HCT116 (cell line): Measurements from ENCODE around the gene DENND6A. TPM values are rescaled to one million over a fixed set of nuclear protein-coding genes. Genes with fewer than 3 reads are reported as not detected.

Experiments used
- ATAC-seq: fragments of 200-7000 bp; cut with Tn5 transposase; 2 replicates; pipeline ENCODE4 v1.9.1; 2020; ENCODE audit warnings: mild to moderate bottlenecking, moderate library complexity
- BruUV-seq: library from RNA; stranded (reverse); fragments of 400-500 nt; replicated peaks from 2 replicates; lab custom pipeline; 2021; lab: Mats Ljungman, UMichigan
- CTCF ChIA-PET: fragments of 300-600 bp; sonication (Branson Sonifier 250); formaldehyde crosslinking; loops from one replicate; lab custom pipeline; 2021; ENCODE audit warnings: antibody characterized with exemption; lab: Charles Lee
- POLR2A ChIA-PET: fragments of 300-600, 350-600 bp; sonication (Branson Sonifier 250); formaldehyde crosslinking; loops from one replicate; lab custom pipeline; 2021; ENCODE audit warnings: antibody characterized with exemption; lab: Charles Lee
- RAD21 ChIA-PET, 2 experiments: fragments of 300-600 bp; sonication (Branson Sonifier 250); formaldehyde crosslinking; loops; one replicate each; lab custom pipeline; 2023; ENCODE audit warnings: low total read pairs in 2 of 2; ENCODE audit not compliant: uncharacterized antibody in 2 of 2, unreplicated experiment in 2 of 2, low non-redundant PET in 1 of 2; lab: Charles Lee
- DNase-seq: peaks from one replicate; pipeline ENCODE4 v3.0.0-alpha.2; 2010; ENCODE audit warnings: low read depth, low spot score
- H2AFZ ChIP-seq: fragments of 200-600 bp; shearing (Covaris generic), sonication (generic); 2 replicates; pipeline ENCODE4 v1.6.1; 2017; ENCODE audit warnings: low read depth, mixed run types, mixed read lengths, antibody characterized with exemption, low read length; ENCODE audit not compliant: poor library complexity, severe bottlenecking
- H3K27ac ChIP-seq: 2 replicates; pipeline ENCODE4 v1.5.1; 2012; ENCODE audit warnings: low read depth, low read length
- H3K27me3 ChIP-seq: fragments of 200-600 bp; sonication (generic); 2 replicates; pipeline ENCODE4 v1.6.1; 2016; ENCODE audit warnings: mixed run types, low read length, mixed read lengths; ENCODE audit not compliant: insufficient read depth
- H3K36me3 ChIP-seq, 2 experiments: fragments of 200-500 bp in 1 of 2; fragments of 200-600 bp in 1 of 2; sonication (Bioruptor generic) in 1 of 2; sonication (generic) in 1 of 2; 2 replicates each; pipeline versions ENCODE4 v1.5.1 to v1.6.1; 2014 to 2016; ENCODE audit warnings: low read length in 2 of 2, inconsistent platforms in 1 of 2, mixed read lengths in 1 of 2, mixed run types in 1 of 2; ENCODE audit not compliant: insufficient read depth in 2 of 2, control insufficient read depth in 1 of 2
- H3K4me1 ChIP-seq, 2 experiments: fragments of 200-600 bp in 1 of 2; sonication (generic) in 1 of 2; 2 replicates each; pipeline versions ENCODE4 v1.5.1 to v1.6.1; 2012 to 2017; ENCODE audit warnings: low read length in 2 of 2, inconsistent platforms in 1 of 2, mild to moderate bottlenecking in 1 of 2, mixed read lengths in 1 of 2, mixed run types in 1 of 2, moderate library complexity in 1 of 2; ENCODE audit not compliant: insufficient read depth in 2 of 2, control insufficient read depth in 1 of 2
- H3K4me2 ChIP-seq: fragments of 200-600 bp; sonication (generic); 2 replicates; pipeline ENCODE4 v1.6.1; 2017; ENCODE audit warnings: mixed run types, low read length, mixed read lengths
- H3K4me3 ChIP-seq, 2 experiments: fragments of 200-600 bp in 1 of 2; sonication (generic) in 1 of 2; replicated peaks in 1 of 2; 2 replicates each; pipeline ENCODE4 v1.5.1; 2011 to 2016; ENCODE audit warnings: low read length in 2 of 2, control low read depth in 1 of 2, low read depth in 1 of 2, mild to moderate bottlenecking in 1 of 2, mixed read lengths in 1 of 2, mixed run types in 1 of 2
- H3K79me2 ChIP-seq: fragments of 200-600 bp; sonication (generic); 2 replicates; pipeline ENCODE4 v1.6.1; 2017; ENCODE audit warnings: mild to moderate bottlenecking, mixed run types, low read length, moderate library complexity, mixed read lengths; ENCODE audit not compliant: insufficient read depth
- H3K9ac ChIP-seq: fragments of 200-600 bp; sonication (generic); 2 replicates; pipeline ENCODE4 v1.6.1; 2016; ENCODE audit warnings: low read length, mixed read lengths
- H3K9me2 ChIP-seq: fragments of 200-600 bp; sonication (generic), shearing (Covaris generic); 2 replicates; pipeline ENCODE4 v1.6.1; 2017; ENCODE audit warnings: mixed run types, mild to moderate bottlenecking, moderate library complexity; ENCODE audit not compliant: insufficient read depth
- H3K9me3 ChIP-seq, 2 experiments: fragments of 200-500 bp in 1 of 2; fragments of 200-600 bp in 1 of 2; sonication (Bioruptor generic) in 1 of 2; sonication (generic) in 1 of 2; 2 replicates each; pipeline ENCODE4 v1.6.1; 2014 to 2017; ENCODE audit warnings: low read length in 2 of 2, mixed read lengths in 2 of 2, inconsistent platforms in 1 of 2, low read depth in 1 of 2, mild to moderate bottlenecking in 1 of 2, mixed run types in 1 of 2, moderate library complexity in 1 of 2; ENCODE audit not compliant: control insufficient read depth in 1 of 2, insufficient read depth in 1 of 2
- H4K20me1 ChIP-seq: fragments of 200-600 bp; sonication (generic), shearing (Covaris generic); 2 replicates; pipeline ENCODE4 v1.6.1; 2017; ENCODE audit warnings: mixed run types, mild to moderate bottlenecking, moderate library complexity; ENCODE audit not compliant: insufficient read depth
- CEBPB ChIP-seq: IDR thresholded peaks from 2 replicates; pipeline ENCODE4 v1.6.1; 2012; ENCODE audit warnings: low read depth
- CTCF ChIP-seq, 3 experiments: fragments of 200-600 bp in 1 of 3; sonication (generic) in 1 of 3; IDR thresholded peaks in 2 of 3; conservative IDR thresholded peaks in 1 of 3; 2 replicates each; pipeline ENCODE4 v1.5.1; 2012 to 2017; ENCODE audit warnings: low read depth in 2 of 3, low read length in 2 of 3, antibody characterized with exemption in 1 of 3, borderline replicate concordance in 1 of 3, control low read depth in 1 of 3, mild to moderate bottlenecking in 1 of 3, mixed read lengths in 1 of 3, mixed run types in 1 of 3, moderate library complexity in 1 of 3; ENCODE audit not compliant: insufficient read depth in 1 of 3
- EGR1 ChIP-seq: IDR thresholded peaks from 2 replicates; pipeline ENCODE4 v1.6.1; 2012; ENCODE audit warnings: low read depth
- ELF1 ChIP-seq: IDR thresholded peaks from 2 replicates; pipeline ENCODE4 v1.6.1; 2012; ENCODE audit warnings: low read depth, borderline replicate concordance
- EZH2phosphoT487 ChIP-seq: fragments of 200-600 bp; IDR thresholded peaks from 2 replicates; pipeline ENCODE4 v1.6.1; 2018; ENCODE audit warnings: antibody characterized with exemption, borderline replicate concordance
- JUND ChIP-seq: IDR thresholded peaks from 2 replicates; pipeline ENCODE4 v1.6.1; 2012
- MAX ChIP-seq: IDR thresholded peaks from 2 replicates; pipeline ENCODE4 v1.6.1; 2012
- POLR2AphosphoS5 ChIP-seq: IDR thresholded peaks from 2 replicates; pipeline ENCODE4 v1.6.1; 2011; ENCODE audit warnings: mild to moderate bottlenecking, low read depth, low read length, moderate library complexity
- RAD21 ChIP-seq: IDR thresholded peaks from 2 replicates; pipeline ENCODE4 v1.6.1; 2012; ENCODE audit warnings: low read depth, mild to moderate bottlenecking
- REST ChIP-seq: IDR thresholded peaks from 2 replicates; pipeline ENCODE4 v1.6.1; 2012; ENCODE audit warnings: low read depth
- SRF ChIP-seq: IDR thresholded peaks from 2 replicates; pipeline ENCODE4 v1.6.1; 2012; ENCODE audit warnings: low read depth
- YY1 ChIP-seq: IDR thresholded peaks from 2 replicates; pipeline ENCODE4 v1.6.1; 2011; ENCODE audit warnings: low read length, low read depth, moderate library complexity, mild to moderate bottlenecking; ENCODE audit not compliant: insufficient replicate concordance; ENCODE audit errors: extremely low read depth
- ZBTB33 ChIP-seq: IDR thresholded peaks from 2 replicates; pipeline ENCODE4 v1.6.1; 2011; ENCODE audit warnings: mild to moderate bottlenecking, low read length, moderate library complexity; ENCODE audit not compliant: insufficient replicate concordance; ENCODE audit errors: extremely low read depth
- ZFX ChIP-seq: fragments of 450-650 bp; IDR thresholded peaks from 2 replicates; pipeline ENCODE4 v1.6.1; 2017
- ZNF274 ChIP-seq: fragments of 200-500 bp; sonication (Bioruptor generic); IDR thresholded peaks from 2 replicates; pipeline ENCODE4 v1.6.1; 2014; ENCODE audit warnings: mild to moderate bottlenecking, low read depth, low read length, inconsistent platforms
- intact Hi-C: fragments of 100-400 bp; cut with micrococcal nuclease; formaldehyde crosslinking; loops from 2 replicates; pipeline ENCODE4 v1.10.0; 2022
- total RNA-seq: library from RNA; stranded (reverse); gene quantifications from one replicate; pipeline ENCODE4 v1.2.1, GENCODE V29; 2021; ENCODE audit not compliant: unreplicated experiment

The DENND6A gene
- total RNA-seq, 1 experiment from 2014 or later, result 22.3 TPM

GRCh38 chr3:57661404-57661803 is 31.5 kb downstream of the DENND6A start:
- Histone ChIP-seq H3K9me2 (no peaks in the 10 kb centered on the region), H3K27ac (no peak overlapping the region), H3K9me3 (no peaks in the 10 kb centered on the region), H3K4me2 (no peak overlapping the region), H2AFZ (no peak overlapping the region), H3K79me2 (no peaks in the 10 kb centered on the region), H3K9ac (no peak overlapping the region), H3K36me3 (peaks cover 6% of the 10 kb centered on the region in 2 experiments; a peak in 3 of 4 replicates), H3K4me3 (no peak overlapping the region), H3K27me3 (no peaks in the 10 kb centered on the region), H3K4me1 (no peaks in the 10 kb centered on the region), H4K20me1 (no peaks in the 10 kb centered on the region)
- DNase-seq, result no peak
- TF ChIP-seq REST (no peak), ZBTB33 (no peak), ZFX (no peak), EGR1 (no peak), ELF1 (no peak), JUND (no peak), CEBPB (no peak), RAD21 (no peak), POLR2AphosphoS5 (no peak), SRF (no peak), ZNF274 (no peak), YY1 (no peak), MAX (no peak), CTCF (IDR thresholded peaks at IDR 0.05 in 2 of 3, conservative IDR thresholded peaks at IDR 0.05 in 1 of 3; ENCODE audit: borderline replicate concordance in 1 of 3, insufficient read depth in 1 of 3, low read depth in 2 of 3, low read length in 2 of 3) (no peak), EZH2phosphoT487 (no peak)
- no TSS peak for BruUV-seq
- ChIA-PET POLR2A (no interaction called here), RAD21 (no interaction called here), CTCF (no interaction called here)
- no peak for ATAC-seq
- intact Hi-C loops, result no loop called here
